Cardiac muscle cell (in vitro differentiated cells and primary cell): ENCODE measurements around the gene GSTCD. TPM values are rescaled to one million over a fixed set of nuclear protein-coding genes. Genes with fewer than 3 reads are reported as not detected.

Source experiments
- DNase-seq, 2 donors: peaks; one replicate each; pipeline versions ENCODE4 v3.0.0 to v3.0.0-alpha.2; 2010 to 2017; ENCODE audit warnings: low read depth in 1 of 2, low spot score in 1 of 2
- H3K27ac ChIP-seq: fragments of 200-600 bp; sonication (generic); 2 replicates; pipeline ENCODE4 v1.5.1; 2016
- H3K27me3 ChIP-seq: fragments of 200-600 bp; sonication (generic); 2 replicates; pipeline ENCODE4 v1.6.0; 2016; ENCODE audit warnings: control low read depth
- H3K36me3 ChIP-seq: fragments of 200-600 bp; sonication (generic); 2 replicates; pipeline ENCODE4 v1.5.1; 2016; ENCODE audit warnings: control low read depth
- H3K4me1 ChIP-seq: fragments of 200-600 bp; sonication (generic); 2 replicates; pipeline ENCODE4 v1.8.1; 2017; ENCODE audit warnings: low read depth, mild to moderate bottlenecking, mixed run types
- H3K4me3 ChIP-seq: fragments of 200-600 bp; sonication (generic); 2 replicates; pipeline ENCODE4 v1.5.1; 2016; ENCODE audit warnings: mild to moderate bottlenecking
- H3K9me3 ChIP-seq: fragments of 200-600 bp; sonication (generic); 2 replicates; pipeline ENCODE4 v1.5.1; 2017; ENCODE audit warnings: low read depth, mild to moderate bottlenecking, control low read depth
- polyA plus RNA-seq: library from polyadenylated mRNA; unstranded; fragments of >200 nt; fragmentation: Nextera tagmentation; extraction: Ambion mirVana; gene quantifications from 2 replicates; pipeline ENCODE4 v1.2.1, GENCODE V29; 2016
- total RNA-seq: library from RNA; depleted of rRNA; stranded (reverse); fragments of >200 nt; gene quantifications from 2 replicates; pipeline ENCODE4 v1.2.3, GENCODE V29; 2016
- TF ChIP-seq, protein P1 (sequence below): IDR thresholded peaks from 2 replicates; pipeline ENCODE4 v1.5.1; 2012; ENCODE audit warnings: low read depth, mild to moderate bottlenecking, low read length

The GSTCD gene
- total and polyA plus RNA-seq, 2 experiments from 2014 or later, result 6.9 to 22.3 TPM

GRCh38 chr4:105751718-105752299 is 43.2 kb downstream of the GSTCD start:
- Histone ChIP-seq H3K9me3 (no peaks in the 10 kb centered on the region), H3K27ac (no peak overlapping the region), H3K27me3 (no peaks in the 10 kb centered on the region), H3K4me3 (no peak overlapping the region), H3K36me3 (no peaks in the 10 kb centered on the region), H3K4me1 (peaks cover 7% of the 10 kb centered on the region)
- TF ChIP-seq, protein P1, sequence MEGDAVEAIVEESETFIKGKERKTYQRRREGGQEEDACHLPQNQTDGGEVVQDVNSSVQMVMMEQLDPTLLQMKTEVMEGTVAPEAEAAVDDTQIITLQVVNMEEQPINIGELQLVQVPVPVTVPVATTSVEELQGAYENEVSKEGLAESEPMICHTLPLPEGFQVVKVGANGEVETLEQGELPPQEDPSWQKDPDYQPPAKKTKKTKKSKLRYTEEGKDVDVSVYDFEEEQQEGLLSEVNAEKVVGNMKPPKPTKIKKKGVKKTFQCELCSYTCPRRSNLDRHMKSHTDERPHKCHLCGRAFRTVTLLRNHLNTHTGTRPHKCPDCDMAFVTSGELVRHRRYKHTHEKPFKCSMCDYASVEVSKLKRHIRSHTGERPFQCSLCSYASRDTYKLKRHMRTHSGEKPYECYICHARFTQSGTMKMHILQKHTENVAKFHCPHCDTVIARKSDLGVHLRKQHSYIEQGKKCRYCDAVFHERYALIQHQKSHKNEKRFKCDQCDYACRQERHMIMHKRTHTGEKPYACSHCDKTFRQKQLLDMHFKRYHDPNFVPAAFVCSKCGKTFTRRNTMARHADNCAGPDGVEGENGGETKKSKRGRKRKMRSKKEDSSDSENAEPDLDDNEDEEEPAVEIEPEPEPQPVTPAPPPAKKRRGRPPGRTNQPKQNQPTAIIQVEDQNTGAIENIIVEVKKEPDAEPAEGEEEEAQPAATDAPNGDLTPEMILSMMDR, result no peak
- no peak for DNase-seq

GRCh38 chr4:105753361-105753760 is 44.8 kb downstream of the GSTCD start:
- Histone ChIP-seq H3K9me3 (no peaks in the 10 kb centered on the region), H3K27ac (no peak overlapping the region), H3K4me1 (peaks cover 7% of the 10 kb centered on the region), H3K36me3 (no peaks in the 10 kb centered on the region), H3K27me3 (no peaks in the 10 kb centered on the region), H3K4me3 (no peak overlapping the region)
- DNase-seq, result no peak
- TF ChIP-seq, protein P1, result no peak

DNA sequence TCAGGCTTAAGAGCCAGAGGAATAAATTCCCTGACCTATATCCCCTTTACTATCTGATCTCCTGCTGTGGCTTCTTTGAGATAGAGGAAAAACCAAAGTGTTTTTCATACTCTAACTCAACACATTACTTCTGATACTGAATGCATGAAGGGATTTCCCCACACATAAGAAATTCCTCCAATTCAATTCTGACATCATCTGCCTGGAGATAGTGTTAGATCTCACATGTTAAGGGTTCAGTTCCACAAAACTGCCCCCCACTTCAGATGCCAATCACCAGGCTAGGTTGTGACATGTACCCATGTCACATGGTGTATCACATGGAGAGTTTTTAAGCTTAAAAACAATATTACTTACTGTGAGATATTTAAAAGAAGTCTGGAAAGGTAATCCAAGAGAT is 46.8 kb downstream of the GSTCD start:
- Histone ChIP-seq H3K36me3 (no peaks in the 10 kb centered on the region), H3K4me3 (no peak overlapping the region), H3K27me3 (no peaks in the 10 kb centered on the region), H3K4me1 (peaks cover 7% of the 10 kb centered on the region), H3K27ac (no peak overlapping the region), H3K9me3 (no peaks in the 10 kb centered on the region)
- TF ChIP-seq, protein P1, result no peak
- DNase-seq, result no peak

- Histone ChIP-seq H3K9me3 (no peaks in the 10 kb centered on the region), H3K4me3 (no peak overlapping the region), H3K4me1 (no peaks in the 10 kb centered on the region), H3K27ac (no peak overlapping the region), H3K27me3 (no peaks in the 10 kb centered on the region), H3K36me3 (no peaks in the 10 kb centered on the region)
- TF ChIP-seq, protein P1, result no peak
- no peak for DNase-seq
These were observed 50.4 kb downstream of the GSTCD start for GRCh38 chr4:105758958-105759357.

- H3K4me1 ChIP-seq, result no peaks in the 10 kb centered on the region
- DNase-seq, result peak in 1 of 2 donors; percentile 91
- TF ChIP-seq, protein P1, result no peak
- no peak overlapping the region for H3K27ac ChIP-seq
- no peaks in the 10 kb centered on the region for H3K27me3 ChIP-seq
- no peaks in the 10 kb centered on the region for H3K36me3 ChIP-seq
- no peak overlapping the region for H3K4me3 ChIP-seq
- no peaks in the 10 kb centered on the region for H3K9me3 ChIP-seq
These were observed 57.3 kb downstream of the GSTCD start for GRCh38 chr4:105765690-105766407.
